ENCODE measurements around the gene LRRC18. TPM values are rescaled to one million over a fixed set of nuclear protein-coding genes. Genes with fewer than 3 reads are reported as not detected.

LRRC18 gene
- total and polyA plus RNA-seq, 9 of the 15 experiments (the other 6 are each of a cell fraction or from before 2014, with no cell fraction given): not detected

DNA sequence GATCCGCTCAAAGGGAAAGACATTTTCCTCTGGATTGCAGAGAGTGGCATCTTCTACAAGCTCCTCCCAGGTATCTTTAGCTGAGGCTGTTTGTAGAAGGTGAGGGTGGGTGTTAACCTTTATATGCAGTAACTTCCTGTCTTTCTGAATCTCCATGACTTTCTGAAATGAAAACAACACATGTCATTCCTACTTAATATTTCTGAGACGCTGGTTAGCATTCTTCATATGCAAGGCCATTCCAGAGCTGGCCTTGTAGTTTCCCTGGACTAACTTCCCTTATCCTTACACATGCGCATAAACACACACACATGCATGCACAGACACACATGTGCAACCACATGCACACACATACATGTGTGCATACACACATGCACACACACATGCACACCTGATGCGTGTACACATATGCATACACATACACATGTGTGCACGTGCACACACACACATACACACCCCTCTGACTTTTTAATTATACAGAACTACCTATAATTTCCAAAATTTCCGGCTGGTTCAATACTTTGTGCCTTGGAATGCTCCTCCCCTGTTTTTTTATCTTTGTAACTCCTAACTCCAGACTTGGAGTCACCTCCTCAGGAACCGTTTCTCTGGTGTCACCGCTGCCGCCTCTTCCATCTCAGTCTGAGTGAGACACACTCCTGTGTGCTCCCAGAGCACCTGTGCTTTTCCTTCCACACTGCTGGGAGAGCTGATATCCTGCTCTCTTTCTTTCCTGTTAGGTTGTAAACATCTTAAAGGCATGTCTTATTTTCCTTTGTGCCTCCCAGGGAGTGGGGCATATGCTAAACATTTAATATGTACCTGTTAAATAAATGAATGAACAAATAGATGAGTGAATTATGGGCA lies 55.2 kb downstream of the LRRC18 start:
- in situ Hi-C loops (cut with MboI) (no loop called here), intact Hi-C loops (cut with micrococcal nuclease) (loop anchor here (5.0 kb wide), 1 partner anchor 628 kb away; no protein-coding TSS in a partner anchor)
- Histone ChIP-seq H3K36me3 (ENCODE audit: control insufficient read depth, insufficient read depth, low read length) (no peaks in the 10 kb centered on the region), H3K27me3 (ENCODE audit: control insufficient read depth in 2 of 2, insufficient read depth in 2 of 2, low read length in 2 of 2) (peaks cover 0 to 4% of the 10 kb centered on the region in 2 experiments; a peak in 1 of 5 replicates), H3K4me2 (ENCODE audit: insufficient read depth, low read length) (no peak overlapping the region), H2AFZ (ENCODE audit: low read depth, low read length) (no peak overlapping the region), H3K4me3 (no peak overlapping the region), H3K79me2 (ENCODE audit: control insufficient read depth, insufficient read depth, low read length) (no peaks in the 10 kb centered on the region), H3K27ac (ENCODE audit: extremely low read depth, low read depth, low read length) (no peak overlapping the region), H4K20me1 (replicated peaks; ENCODE audit: control insufficient read depth, insufficient read depth, low read length) (no peaks in the 10 kb centered on the region), H3K4me1 (replicated peaks in 1 of 2; ENCODE audit: control insufficient read depth in 2 of 2, insufficient read depth in 2 of 2, low read length in 2 of 2) (no peaks in the 10 kb centered on the region), H3K9me3 (replicated peaks; ENCODE audit: control insufficient read depth, insufficient read depth, low read depth, low read length) (no peaks in the 10 kb centered on the region), H3K9ac (ENCODE audit: insufficient read depth in 1 of 2, low read depth in 2 of 2, low read length in 2 of 2) (no peak overlapping the region), H3K9me1 (ENCODE audit: control insufficient read depth, insufficient read depth, low read length) (no peaks in the 10 kb centered on the region)
- ChIA-PET CTCF (ENCODE audit: low intra/inter-chr PET ratio) (interaction anchor here (0.6 kb wide), 1 partner anchor 172 kb away, joined by 3 read pairs; no protein-coding TSS in a partner anchor), POLR2A (interaction anchor here (0.7 kb wide), 2 partner anchors 15 to 84 kb away, joined by 3 read pairs; no protein-coding TSS in a partner anchor)
- ATAC-seq: no peak
- BruUV-seq (replicated peaks): no TSS peak
- FAIRE-seq: no peak
- DNase-seq (ENCODE audit: extremely low read depth in 1 of 4, low spot score in 3 of 4): no peak
- WGBS (ENCODE audit: insufficient coverage, low coverage, missing lambda C conversion rate): 4% methylated on average over 9 of the region's 9 CpGs
- TF ChIP-seq ZC3H4 (CRISPR knock-in tag; IDR thresholded peaks at IDR 0.05; ENCODE audit: borderline replicate concordance) (no peak), TARDBP (IDR thresholded peaks at IDR 0.05) (no peak), HEY1 (CRISPR knock-in tag; IDR thresholded peaks at IDR 0.05; ENCODE audit: borderline replicate concordance) (no peak), KLF6 (CRISPR knock-in tag; IDR thresholded peaks at IDR 0.05; ENCODE audit: borderline replicate concordance) (no peak), MTA2 (IDR thresholded peaks at IDR 0.05; ENCODE audit: low read depth) (no peak)
- TF ChIP-seq, protein P1, sequence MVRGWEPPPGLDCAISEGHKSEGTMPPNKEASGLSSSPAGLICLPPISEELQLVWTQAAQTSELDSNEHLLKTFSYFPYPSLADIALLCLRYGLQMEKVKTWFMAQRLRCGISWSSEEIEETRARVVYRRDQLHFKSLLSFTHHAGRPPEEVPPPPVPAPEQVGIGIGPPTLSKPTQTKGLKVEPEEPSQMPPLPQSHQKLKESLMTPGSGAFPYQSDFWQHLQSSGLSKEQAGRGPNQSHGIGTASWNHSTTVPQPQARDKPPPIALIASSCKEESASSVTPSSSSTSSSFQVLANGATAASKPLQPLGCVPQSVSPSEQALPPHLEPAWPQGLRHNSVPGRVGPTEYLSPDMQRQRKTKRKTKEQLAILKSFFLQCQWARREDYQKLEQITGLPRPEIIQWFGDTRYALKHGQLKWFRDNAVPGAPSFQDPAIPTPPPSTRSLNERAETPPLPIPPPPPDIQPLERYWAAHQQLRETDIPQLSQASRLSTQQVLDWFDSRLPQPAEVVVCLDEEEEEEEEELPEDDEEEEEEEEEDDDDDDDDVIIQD (CRISPR knock-in tag; IDR thresholded peaks at IDR 0.05): no peak
- TF ChIP-seq, protein P2, sequence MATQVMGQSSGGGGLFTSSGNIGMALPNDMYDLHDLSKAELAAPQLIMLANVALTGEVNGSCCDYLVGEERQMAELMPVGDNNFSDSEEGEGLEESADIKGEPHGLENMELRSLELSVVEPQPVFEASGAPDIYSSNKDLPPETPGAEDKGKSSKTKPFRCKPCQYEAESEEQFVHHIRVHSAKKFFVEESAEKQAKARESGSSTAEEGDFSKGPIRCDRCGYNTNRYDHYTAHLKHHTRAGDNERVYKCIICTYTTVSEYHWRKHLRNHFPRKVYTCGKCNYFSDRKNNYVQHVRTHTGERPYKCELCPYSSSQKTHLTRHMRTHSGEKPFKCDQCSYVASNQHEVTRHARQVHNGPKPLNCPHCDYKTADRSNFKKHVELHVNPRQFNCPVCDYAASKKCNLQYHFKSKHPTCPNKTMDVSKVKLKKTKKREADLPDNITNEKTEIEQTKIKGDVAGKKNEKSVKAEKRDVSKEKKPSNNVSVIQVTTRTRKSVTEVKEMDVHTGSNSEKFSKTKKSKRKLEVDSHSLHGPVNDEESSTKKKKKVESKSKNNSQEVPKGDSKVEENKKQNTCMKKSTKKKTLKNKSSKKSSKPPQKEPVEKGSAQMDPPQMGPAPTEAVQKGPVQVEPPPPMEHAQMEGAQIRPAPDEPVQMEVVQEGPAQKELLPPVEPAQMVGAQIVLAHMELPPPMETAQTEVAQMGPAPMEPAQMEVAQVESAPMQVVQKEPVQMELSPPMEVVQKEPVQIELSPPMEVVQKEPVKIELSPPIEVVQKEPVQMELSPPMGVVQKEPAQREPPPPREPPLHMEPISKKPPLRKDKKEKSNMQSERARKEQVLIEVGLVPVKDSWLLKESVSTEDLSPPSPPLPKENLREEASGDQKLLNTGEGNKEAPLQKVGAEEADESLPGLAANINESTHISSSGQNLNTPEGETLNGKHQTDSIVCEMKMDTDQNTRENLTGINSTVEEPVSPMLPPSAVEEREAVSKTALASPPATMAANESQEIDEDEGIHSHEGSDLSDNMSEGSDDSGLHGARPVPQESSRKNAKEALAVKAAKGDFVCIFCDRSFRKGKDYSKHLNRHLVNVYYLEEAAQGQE (IDR thresholded peaks at IDR 0.05; ENCODE audit: borderline replicate concordance): no peak
- TF ChIP-seq, protein P2 (CRISPR knock-in tag; IDR thresholded peaks at IDR 0.05; ENCODE audit: low read depth): no peak

All from K562 (cell line).